ENCODE measurements around the gene TXNDC5. TPM values are rescaled to one million over a fixed set of nuclear protein-coding genes. Genes with fewer than 3 reads are reported as not detected.

Gene TXNDC5
- total RNA-seq, 1 experiment from 2014 or later, result 162 TPM

DNA sequence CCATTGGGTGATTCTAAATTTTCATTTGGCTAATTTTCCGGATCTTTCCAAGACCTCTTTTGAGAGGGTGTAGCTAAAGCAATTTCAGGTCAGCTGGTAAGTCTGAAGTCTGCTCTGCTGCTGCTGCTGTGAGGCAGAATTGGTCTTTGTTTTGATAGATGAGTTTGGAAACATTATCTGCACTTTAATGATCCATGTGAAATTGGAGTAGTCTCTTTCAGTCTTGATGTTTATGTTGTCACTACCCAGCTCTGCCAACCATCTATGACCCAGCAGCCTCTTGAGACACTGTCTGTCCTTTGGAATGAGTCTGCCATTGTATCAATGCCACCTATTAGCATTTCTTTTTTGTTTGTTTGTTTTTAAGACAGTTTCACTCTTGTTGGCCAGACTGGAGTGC, 44.1 kb downstream of the TXNDC5 start (continued):
- TF ChIP-seq ELF1 (IDR thresholded peaks at IDR 0.05; ENCODE audit: borderline replicate concordance, low read depth) (no peak), CBX3 (IDR thresholded peaks at IDR 0.05; ENCODE audit: low read depth) (no peak), FOSL1 (IDR thresholded peaks at IDR 0.05; ENCODE audit: low read depth) (no peak)

DNA sequence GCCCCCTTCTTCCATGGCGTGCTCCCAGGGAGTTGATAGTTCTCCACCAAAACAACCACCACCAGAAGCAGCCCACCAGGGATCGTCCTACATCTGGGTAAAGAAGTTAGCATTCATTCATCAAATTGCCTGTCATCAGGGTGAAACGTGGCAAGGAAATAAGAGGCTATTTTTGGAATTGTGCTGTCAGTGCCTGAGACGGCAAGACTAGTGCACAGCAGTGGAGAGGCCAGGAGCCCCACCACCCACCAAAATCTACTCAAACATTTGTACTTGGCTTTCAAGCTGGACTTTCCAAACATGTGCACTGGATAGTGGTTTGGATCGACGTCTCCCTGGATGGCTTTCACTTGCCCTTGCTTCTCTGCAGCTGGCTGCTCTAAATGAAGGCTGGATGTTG, 44.8 kb downstream of the TXNDC5 start:
- no TSS peak for BruUV-seq (replicated peaks)
- Histone ChIP-seq H3K9ac (ENCODE audit: low read length) (no peak overlapping the region), H3K27ac (ENCODE audit: low read depth, low read length) (no peak overlapping the region), H3K4me3 (replicated peaks in 1 of 2; ENCODE audit: low read depth in 1 of 2, low read length in 2 of 2) (no peak overlapping the region), H4K20me1 (ENCODE audit: insufficient read depth) (no peaks in the 10 kb centered on the region), H3K4me2 (ENCODE audit: low read length) (no peak overlapping the region), H3K79me2 (ENCODE audit: insufficient read depth, low read length) (no peaks in the 10 kb centered on the region), H3K4me1 (ENCODE audit: control insufficient read depth in 1 of 2, insufficient read depth in 2 of 2, low read length in 2 of 2) (no peaks in the 10 kb centered on the region), H3K9me3 (ENCODE audit: control insufficient read depth in 1 of 2, insufficient read depth in 1 of 2, low read depth in 1 of 2, low read length in 2 of 2) (no peaks in the 10 kb centered on the region), H3K36me3 (ENCODE audit: control insufficient read depth in 1 of 2, insufficient read depth in 2 of 2, low read length in 2 of 2) (no peaks in the 10 kb centered on the region), H3K9me2 (ENCODE audit: insufficient read depth) (no peaks in the 10 kb centered on the region), H3K27me3 (ENCODE audit: insufficient read depth, low read length) (no peaks in the 10 kb centered on the region), H2AFZ (ENCODE audit: low read depth, low read length, poor library complexity, severe bottlenecking) (no peak overlapping the region)
- TF ChIP-seq JUND (IDR thresholded peaks at IDR 0.05) (no peak), MAX (IDR thresholded peaks at IDR 0.05) (no peak), SIN3A (IDR thresholded peaks at IDR 0.05; ENCODE audit: low read depth) (no peak), CEBPB (IDR thresholded peaks at IDR 0.05; ENCODE audit: low read depth) (no peak), EZH2phosphoT487 (IDR thresholded peaks at IDR 0.05; ENCODE audit: borderline replicate concordance) (no peak), SP1 (IDR thresholded peaks at IDR 0.05; ENCODE audit: low read depth) (no peak), EZH2 (IDR thresholded peaks at IDR 0.05) (no peak), CTCF (IDR thresholded peaks at IDR 0.05 in 2 of 3, conservative IDR thresholded peaks at IDR 0.05 in 1 of 3; ENCODE audit: borderline replicate concordance in 1 of 3, insufficient read depth in 1 of 3, low read depth in 2 of 3, low read length in 2 of 3) (no peak), RAD21 (IDR thresholded peaks at IDR 0.05; ENCODE audit: low read depth) (no peak), ATF3 (IDR thresholded peaks at IDR 0.05) (no peak), FOSL1 (IDR thresholded peaks at IDR 0.05; ENCODE audit: low read depth) (no peak), ZFX (IDR thresholded peaks at IDR 0.05) (no peak), TCF7L2 (IDR thresholded peaks at IDR 0.05; ENCODE audit: borderline replicate concordance, extremely low read depth, insufficient read depth, insufficient read length) (no peak), EGR1 (IDR thresholded peaks at IDR 0.05; ENCODE audit: low read depth) (no peak), POLR2A (IDR thresholded peaks at IDR 0.05; ENCODE audit: borderline replicate concordance, extremely low read depth, insufficient read depth, insufficient read length) (no peak), SRF (IDR thresholded peaks at IDR 0.05; ENCODE audit: low read depth) (no peak)
- TF ChIP-seq, protein P1, sequence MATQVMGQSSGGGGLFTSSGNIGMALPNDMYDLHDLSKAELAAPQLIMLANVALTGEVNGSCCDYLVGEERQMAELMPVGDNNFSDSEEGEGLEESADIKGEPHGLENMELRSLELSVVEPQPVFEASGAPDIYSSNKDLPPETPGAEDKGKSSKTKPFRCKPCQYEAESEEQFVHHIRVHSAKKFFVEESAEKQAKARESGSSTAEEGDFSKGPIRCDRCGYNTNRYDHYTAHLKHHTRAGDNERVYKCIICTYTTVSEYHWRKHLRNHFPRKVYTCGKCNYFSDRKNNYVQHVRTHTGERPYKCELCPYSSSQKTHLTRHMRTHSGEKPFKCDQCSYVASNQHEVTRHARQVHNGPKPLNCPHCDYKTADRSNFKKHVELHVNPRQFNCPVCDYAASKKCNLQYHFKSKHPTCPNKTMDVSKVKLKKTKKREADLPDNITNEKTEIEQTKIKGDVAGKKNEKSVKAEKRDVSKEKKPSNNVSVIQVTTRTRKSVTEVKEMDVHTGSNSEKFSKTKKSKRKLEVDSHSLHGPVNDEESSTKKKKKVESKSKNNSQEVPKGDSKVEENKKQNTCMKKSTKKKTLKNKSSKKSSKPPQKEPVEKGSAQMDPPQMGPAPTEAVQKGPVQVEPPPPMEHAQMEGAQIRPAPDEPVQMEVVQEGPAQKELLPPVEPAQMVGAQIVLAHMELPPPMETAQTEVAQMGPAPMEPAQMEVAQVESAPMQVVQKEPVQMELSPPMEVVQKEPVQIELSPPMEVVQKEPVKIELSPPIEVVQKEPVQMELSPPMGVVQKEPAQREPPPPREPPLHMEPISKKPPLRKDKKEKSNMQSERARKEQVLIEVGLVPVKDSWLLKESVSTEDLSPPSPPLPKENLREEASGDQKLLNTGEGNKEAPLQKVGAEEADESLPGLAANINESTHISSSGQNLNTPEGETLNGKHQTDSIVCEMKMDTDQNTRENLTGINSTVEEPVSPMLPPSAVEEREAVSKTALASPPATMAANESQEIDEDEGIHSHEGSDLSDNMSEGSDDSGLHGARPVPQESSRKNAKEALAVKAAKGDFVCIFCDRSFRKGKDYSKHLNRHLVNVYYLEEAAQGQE (IDR thresholded peaks at IDR 0.05; ENCODE audit: low read depth), result no peak
- CTCF ChIA-PET, result no interaction called here
- no peak for DNase-seq (ENCODE audit: low read depth, low spot score)
- intact Hi-C loops (cut with micrococcal nuclease), result no loop called here
- RAD21 ChIA-PET (ENCODE audit: low non-redundant PET in 1 of 2, low total read pairs in 2 of 2, uncharacterized antibody in 2 of 2, unreplicated experiment in 2 of 2), result no interaction called here
- POLR2A ChIA-PET, result no interaction called here
- no peak for ATAC-seq
